Femur (tissue), 1 donor: ENCODE measurements around the gene PHACTR3.
"Not testable (repeated sequence)": the region's sequence is repeated elsewhere in the genome, so short reads cannot be mapped to it uniquely, and the experiment has no call there.

Experiments
- DNase-seq: peaks from one replicate; pipeline ENCODE4 v3.0.0-alpha.2; 2017

Gene PHACTR3

DNA sequence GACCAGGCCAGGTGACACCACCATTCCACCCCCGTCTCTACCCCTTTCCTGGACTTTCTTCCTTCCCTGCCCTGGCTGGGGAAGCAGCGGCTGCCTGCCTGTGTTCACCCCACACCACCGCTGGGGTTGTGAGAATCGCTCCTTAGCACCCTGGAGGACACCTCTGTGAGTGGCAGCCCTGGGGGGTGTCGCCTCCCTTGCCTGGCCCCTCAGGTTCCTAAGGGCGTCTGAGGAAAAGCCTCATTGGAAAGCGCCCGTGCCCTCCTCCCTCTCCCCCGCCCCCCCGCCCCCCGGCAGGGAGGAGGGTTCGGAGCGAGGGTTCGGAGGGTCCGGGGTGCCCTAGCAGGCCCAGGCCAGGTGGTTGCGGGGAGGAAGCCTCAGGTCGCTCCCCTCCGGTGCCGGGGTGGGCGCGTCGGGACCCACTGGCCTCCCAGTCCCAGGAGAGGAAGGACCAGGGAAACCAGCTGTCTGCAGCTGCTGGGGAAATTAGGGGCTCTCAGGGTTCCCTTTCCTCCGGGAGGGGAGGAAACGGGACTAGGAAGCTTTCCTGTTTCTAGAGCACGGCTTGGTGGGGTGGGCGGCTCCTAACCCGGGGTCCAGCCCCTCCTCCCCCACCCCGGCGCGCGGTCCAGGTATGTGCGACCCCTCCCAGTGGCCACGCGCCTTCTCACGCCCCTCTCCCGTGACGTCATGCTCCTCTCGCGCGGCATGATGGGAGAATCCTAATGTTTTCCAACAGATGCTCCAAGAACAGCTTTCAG, at the start of gene PHACTR3:
TSS of gene PHACTR3 (plus strand) at position 760 of the 761 bp plus-strand sequence. CDS start 475 bp downstream, outside the sequence.
- peak; percentile 31 for DNase-seq

DNA sequence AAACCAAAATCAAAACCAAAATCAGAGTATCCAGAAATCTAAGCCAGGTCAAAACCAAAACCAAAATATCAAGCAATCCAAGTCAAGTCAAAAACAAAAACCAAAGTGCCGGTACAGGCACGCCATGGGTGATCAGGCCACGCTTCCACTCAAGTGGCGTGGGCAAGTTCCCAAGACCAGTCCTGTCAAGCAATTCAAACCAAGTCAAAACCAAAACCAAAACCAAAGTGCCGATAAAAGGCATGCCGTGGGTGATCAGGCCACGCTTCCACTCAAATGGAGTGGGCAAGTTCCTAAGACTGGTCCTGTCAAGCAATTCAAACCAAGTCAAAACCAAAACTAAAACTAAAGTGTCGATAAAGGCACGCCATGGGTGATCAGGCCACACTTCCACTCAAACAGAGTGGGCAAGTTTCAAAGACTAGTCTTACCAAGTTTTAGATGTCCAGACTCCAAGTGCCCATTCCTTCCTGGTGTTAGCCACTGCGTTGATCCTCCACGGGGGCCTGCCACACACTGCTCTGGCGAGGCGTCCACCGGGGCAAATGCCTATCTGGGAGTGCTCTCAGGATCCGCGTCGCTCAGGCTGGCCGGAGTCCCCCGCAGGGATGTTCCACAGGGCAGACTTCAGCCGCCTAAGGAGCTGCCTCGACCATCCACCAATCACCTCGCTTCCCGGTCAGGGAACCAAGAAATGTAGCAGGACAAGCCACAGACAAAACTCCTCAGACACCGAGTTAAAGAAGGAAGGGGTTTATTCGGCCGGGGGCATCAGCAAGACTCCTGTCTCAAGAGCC, 46.4 kb upstream of the PHACTR3 start:
- DNase-seq: not testable (repeated sequence)

DNA sequence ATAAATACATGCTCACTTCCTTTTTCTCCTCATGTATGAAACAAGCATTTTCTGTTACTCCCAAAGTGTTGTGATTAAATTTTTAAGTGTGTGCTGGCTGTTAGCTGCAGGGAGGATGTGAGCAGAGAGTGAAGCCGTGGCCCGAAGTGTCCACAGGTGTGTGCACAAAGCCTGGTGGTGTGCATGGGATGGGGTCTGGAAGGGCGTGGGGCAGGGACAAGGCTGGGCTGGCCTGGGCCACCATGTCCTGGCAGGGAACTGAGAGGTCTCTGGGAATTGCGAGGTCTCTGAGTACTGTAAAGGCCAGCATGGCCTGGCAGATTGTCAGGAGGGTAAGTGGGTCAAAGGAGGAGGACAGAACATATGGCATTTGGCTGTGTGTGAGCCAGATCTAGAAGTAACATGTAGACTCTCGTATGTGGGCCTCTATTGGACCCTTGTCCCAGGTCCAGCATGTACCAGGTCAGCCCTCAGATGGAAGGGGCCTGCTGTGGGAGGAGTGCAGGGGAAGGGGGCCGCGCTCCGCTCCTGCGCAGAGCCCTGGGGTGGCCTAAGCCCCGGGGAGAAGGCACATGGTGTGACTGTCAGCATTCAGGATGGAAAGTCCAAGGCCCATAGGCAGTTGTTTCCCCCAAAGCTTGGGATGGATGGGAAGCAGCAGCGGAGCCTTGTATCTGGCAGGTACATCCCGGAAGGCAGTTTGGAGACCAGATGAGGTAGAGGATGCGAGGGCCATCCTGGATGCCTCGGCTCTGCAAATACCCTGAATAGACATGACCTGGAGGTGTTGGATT, 45.1 kb upstream of the PHACTR3 start:
- no peak for DNase-seq

- no peak for DNase-seq
Observed at GRCh38 chr20:59559863-59560262, 44.5 kb upstream of the PHACTR3 start.

GRCh38 chr20:59560588-59561227, 43.6 kb upstream of the PHACTR3 start:
- DNase-seq: no peak

DNA sequence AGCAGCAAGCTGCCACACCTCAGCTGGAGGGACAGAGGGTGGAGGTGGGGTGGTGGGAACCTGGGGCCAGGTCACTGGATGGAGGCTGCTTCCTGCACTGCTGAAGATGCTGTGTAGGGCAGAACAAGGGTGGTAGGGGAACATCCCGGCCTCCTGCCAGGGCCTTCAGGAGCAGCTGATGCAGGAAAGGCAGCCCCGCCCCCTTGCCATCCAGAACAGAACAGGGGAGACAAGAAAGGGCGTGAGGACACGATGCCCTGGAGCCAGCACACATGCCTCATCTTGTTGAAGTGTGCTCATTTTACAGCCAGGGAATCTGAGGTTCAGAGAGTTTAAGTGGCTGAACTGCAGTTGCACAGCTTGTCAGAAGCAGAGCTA, 43.1 kb upstream of the PHACTR3 start:
- DNase-seq: no peak

- no peak for DNase-seq
Observed at GRCh38 chr20:59561614-59562277, 42.6 kb upstream of the PHACTR3 start.

- DNase-seq: no peak
Observed at GRCh38 chr20:59564171-59564570, 40.2 kb upstream of the PHACTR3 start.

GRCh38 chr20:59564943-59565342, 39.4 kb upstream of the PHACTR3 start:
- no peak for DNase-seq

DNA sequence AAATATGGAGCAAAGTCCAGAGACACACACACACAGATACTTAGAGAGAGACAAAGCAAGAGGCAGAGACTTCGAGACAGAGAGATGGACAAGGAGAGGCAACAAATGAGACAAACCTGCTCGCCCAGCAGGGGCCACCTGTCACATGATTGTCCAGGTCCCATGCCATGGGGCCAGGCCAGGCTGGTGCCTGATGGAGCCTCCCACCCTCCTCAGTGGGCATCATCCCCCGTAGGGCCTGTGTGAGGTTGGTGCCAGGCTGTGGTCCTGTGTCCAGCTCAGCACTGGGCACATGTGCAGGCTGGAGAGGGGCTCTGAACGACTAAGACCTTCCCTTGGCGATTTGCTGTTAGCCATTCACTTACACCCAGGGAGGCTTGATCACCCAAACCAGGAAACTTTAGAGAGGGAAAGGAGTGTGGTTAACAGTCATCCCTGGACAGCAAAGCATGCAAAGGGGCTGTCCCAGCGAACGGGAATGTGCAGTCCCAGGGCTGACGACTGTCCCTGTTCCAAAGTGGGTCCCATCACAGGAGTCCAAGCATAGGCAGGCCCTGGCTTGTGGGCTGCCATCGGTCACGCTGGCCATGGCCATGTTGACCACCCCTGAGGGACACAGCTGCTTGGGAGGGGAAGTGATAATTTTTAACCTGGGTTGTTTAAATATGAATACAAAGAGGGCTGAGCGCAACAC, 38.4 kb upstream of the PHACTR3 start:
- no peak for DNase-seq

- no peak for DNase-seq
Observed at GRCh38 chr20:59566631-59567524, 37.5 kb upstream of the PHACTR3 start.

DNA sequence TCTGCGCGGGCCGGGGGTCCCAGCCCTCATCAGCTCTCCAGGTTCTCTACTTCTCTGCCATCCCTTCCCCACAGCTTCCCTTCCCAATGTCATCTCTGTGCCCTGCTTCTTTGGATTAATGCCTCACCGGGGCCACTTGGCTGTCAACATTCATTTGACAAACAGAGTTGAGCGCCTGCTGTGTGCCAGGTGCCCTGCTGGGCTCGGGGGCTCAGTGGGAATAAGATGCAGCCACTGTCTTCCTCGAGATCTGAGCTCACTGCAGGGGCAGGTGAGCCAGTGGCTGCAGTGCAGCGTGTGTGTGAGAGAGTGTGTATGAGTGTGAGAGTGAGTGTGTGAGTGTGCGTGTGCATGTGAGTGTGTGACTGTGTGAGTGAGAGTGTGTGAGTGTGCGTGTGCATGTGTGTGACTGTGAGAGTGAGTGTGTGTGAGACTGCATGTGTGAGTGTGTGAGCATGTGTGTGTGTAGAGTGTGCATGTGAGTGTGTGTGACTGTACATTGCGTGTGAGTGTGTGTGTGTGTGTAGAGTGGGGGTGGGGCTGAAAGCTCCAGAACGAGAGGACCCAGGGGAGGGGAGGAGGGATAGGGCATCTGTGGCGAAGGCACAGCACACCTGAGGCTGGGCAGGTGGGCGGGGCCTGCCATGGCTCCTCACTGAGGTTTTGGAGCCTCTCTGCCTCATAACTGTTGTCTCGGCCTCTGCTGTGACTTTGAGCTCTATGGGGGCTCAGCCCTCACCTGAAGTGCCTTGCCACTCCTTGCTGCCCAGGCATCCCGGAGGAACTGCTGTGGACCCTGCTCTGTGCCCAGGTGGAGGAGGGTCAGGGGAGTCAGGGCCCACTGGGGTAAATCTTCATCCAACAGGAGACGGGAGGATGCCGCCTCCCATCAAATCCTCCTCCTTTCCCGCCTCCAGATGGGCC, 36.5 kb upstream of the PHACTR3 start:
- DNase-seq: no peak

- DNase-seq: no peak
Observed at GRCh38 chr20:59568509-59569024, 35.8 kb upstream of the PHACTR3 start.

DNA sequence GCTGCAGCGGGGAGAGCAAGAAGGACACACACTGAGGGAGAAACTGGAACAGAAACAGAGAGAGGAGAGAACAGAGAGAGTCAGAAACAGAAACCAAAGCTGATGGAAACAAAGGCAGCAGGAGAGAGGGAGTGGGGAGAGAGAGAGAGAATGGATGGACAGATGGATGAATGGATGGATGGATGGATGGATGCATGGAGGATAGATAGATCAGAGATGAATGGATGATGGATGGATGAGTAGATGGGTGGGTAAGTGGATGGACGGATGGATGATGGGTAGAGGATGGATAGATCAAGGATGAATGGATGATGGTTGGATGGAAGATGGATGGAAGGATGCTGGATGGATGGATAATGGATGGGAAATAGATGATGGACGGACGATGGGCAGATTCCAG, 35.0 kb upstream of the PHACTR3 start:
- DNase-seq: no peak

DNA sequence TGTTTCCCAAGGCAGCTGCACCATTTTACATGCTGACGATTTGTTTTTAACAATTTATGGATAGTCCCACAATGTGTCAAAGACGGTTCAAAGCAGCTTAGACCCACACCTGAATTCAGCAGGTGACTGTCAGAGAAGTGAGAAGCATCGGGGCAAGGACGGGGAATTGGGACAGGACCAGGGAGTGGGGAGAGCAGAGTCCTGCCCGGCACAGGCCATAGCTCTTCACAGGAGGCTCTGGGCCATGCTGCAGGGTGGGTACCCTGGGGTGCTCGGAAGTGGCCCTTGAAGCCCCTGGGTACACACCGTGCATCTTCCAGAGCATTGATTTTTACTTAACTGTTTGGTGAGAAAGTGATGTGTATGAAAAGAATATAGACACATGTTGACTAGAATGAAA, 33.2 kb upstream of the PHACTR3 start:
- no peak for DNase-seq

- DNase-seq: peak; percentile 88
Observed at GRCh38 chr20:59571551-59572314, 32.6 kb upstream of the PHACTR3 start.

DNA sequence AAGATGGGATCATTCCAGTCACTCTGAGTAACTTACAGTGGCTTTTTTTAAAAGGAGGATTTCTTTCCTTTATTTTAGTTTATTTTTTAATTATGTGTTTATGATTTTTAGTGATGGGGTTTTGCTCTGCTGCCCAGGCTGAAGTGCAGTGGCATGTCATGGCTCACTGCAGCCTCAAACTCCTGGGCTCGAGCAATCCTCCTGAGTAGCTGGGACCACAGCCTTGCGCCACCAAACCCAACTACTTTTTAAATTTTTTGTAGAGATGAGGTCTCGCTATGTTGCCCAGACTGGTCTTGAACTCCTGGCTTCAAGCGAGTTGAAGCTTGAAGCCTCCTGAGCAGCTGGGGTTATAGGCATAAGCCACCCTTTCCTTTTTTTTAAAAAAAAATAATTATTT, 31.8 kb upstream of the PHACTR3 start:
- DNase-seq: no peak

DNA sequence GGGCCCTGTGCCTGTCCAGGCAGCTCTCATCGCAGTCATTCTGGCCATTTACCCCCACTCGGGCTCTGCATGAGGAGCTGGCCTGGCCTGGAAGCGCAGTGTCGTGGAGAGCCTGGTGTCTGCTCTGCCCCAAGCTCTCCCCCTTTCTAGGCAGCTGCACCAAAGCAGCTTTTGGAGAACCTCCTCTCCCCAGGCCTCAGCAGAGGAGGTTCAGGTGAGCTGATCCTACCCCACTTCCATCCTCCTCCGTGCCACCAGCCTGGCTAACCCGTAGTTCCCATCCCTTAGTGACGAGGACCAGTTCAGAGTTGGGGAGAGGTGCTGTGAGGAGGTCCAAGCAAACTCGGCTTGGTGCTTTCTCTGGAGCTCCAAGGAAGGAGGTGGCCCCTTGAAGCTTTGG, 30.5 kb upstream of the PHACTR3 start:
- no peak for DNase-seq
